GM19467 (cell line): Measurements from ENCODE around the gene ASAP2.

ENCODE experiments used
- ATAC-seq: cut with Tn5 transposase; IDR thresholded peaks from one replicate; pipeline ENCODE4 v1.9.1; 2021; ENCODE audit warnings: mild to moderate bottlenecking, moderate library complexity; ENCODE audit not compliant: unreplicated experiment

Gene ASAP2

DNA sequence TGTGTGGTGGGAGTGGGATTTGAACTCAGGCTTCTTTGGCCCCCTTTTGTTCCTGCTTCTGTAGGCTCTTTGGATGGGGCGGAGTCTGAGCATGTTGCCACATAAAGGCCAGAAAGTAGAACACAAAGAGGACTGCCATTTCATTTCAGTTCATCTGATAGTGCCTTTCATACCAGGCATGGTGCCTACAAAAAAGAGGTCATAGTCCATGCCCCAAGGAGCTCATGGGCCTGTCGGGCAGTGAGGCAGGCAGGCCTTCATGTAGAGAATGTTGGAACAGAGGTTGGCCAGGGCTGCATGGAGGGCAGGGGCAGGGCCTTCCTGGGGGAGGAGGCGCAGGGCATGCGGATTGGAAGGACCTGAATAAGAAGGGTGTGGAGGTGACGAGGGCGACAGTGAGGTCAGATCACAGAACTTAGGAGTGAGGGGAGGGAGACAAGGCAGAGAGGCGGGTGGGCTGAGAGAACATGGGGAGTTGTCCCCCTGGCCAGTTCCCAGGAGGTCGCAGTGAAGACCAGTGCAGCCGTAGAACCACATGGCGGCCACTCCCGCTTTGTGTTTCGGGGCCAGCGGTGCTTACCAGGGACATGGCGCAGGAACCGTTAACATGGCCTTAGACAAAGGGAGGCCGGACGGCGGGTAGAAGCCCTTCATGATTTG, 167.6 kb downstream of the ASAP2 start:
- no peak for ATAC-seq

DNA sequence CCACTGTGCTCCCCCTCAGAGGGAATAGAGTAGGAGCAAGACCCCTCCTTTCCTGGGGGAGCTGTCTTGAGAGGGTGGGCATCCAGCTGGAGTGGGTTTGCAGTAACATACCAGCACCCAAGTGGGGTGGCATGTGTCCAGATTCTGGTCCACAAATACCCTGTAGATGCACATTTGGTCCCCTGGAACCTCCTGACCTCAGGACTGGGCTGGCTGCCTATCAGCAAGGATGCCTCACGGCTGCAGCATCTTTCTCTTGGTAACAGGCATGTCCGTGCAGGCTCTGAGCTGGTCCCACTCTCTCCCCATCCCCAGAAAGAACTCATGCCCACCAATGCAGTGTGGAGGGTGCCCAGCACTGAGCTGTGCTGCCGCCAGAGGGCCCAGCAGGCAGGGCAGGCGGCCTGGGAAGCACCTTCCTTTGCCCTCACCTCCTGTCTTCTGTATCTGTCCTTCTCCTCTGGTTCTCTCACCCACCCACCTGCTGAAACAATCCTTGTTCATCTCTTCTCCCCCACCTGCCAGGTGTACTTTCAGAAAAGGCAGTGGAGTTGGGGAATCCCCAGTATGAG, 169.3 kb downstream of the ASAP2 start:
- ATAC-seq: no peak

DNA sequence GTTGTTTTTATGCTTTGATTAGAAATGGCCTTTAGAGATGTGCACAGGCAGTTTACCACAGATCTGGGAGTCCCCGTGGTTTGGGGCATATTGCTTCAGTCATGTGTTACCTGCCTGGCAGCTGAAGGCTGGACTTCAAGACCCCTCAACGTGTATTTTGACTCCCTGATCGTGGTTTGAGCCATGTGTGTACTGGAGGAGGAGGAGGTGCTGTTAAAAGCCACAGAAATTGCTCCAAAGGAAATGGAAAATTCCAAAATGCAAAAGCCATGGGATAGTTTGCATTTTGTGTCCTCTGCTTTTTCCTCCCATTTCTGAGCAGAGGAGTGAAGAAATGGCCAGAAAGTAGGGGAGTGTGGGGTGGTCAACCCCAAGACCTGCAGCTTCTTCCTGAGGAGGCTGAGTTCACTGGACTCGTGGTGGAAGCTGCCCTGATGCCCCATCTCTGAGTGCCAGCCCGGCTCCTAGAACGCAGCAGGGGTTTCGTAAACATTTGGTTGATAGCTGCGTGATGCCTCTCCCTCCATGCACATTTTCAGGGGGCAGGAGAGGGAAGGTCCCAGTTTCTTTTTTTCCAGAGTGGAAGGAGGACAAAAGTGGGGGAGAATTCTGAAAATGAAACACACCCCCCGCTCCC, 171.0 kb downstream of the ASAP2 start:
- no peak for ATAC-seq

DNA sequence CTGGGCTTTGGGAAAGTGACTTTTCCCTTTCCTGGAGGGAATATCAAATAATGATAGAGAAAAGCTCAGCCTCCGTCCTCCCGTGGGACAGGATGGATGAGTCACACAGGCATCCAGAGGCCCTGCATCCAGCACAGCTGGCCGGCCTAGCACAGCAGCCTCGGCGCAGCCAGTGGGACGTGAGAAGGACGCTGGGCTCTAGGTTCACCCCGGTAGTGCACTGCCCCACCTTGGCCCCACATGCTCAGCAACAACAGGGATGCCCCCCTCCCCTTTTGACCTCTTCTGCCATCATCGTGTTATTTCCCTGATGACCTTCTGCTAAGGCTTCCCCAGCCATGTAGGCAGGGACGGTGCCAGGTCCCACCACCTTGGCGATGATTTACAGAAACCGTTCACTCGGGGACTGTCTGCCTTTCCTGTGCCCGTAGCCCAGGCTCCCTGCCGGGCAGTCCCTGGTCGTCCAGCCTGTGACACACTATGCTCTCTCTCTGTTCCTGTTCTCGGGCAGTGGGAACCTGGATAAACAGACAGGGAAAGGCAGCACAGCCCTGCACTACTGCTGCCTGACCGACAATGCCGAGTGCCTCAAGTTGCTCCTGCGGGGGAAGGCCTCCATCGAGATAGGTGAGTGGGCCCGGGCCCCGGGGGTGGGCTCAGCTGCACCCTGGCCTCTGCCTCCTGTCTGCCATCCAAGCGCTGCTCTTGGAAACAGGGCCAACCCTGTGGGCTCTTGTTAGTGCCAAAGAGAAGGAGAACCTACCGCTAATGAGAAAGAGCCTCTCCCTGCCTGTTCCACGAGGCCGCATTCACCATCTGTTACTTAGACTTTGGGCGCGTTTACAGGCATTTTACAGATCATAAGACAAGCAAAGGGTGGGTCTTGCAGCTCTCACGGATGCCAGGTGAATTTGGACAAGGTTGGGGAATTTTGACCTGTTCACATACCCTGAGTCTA, 172.1 kb downstream of the ASAP2 start:
- no peak for ATAC-seq

DNA sequence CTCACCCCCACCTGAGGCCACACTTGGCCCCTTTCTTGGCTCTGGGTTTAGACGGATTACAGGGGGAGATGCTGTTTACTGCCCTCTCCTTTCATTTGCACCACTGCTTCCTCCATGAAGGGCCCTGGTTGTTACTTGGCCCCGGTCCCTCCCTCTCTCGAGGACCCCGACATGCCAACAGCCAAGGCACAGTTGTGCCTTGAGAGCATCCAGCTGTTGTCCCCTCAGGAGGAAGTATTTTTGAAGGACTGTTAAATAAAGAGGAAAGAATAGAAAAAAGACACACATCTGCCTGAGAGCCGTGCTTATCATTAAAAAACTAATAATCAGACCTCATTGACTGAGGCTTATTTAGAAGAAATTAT, 172.8 kb downstream of the ASAP2 start:
- ATAC-seq: no peak

DNA sequence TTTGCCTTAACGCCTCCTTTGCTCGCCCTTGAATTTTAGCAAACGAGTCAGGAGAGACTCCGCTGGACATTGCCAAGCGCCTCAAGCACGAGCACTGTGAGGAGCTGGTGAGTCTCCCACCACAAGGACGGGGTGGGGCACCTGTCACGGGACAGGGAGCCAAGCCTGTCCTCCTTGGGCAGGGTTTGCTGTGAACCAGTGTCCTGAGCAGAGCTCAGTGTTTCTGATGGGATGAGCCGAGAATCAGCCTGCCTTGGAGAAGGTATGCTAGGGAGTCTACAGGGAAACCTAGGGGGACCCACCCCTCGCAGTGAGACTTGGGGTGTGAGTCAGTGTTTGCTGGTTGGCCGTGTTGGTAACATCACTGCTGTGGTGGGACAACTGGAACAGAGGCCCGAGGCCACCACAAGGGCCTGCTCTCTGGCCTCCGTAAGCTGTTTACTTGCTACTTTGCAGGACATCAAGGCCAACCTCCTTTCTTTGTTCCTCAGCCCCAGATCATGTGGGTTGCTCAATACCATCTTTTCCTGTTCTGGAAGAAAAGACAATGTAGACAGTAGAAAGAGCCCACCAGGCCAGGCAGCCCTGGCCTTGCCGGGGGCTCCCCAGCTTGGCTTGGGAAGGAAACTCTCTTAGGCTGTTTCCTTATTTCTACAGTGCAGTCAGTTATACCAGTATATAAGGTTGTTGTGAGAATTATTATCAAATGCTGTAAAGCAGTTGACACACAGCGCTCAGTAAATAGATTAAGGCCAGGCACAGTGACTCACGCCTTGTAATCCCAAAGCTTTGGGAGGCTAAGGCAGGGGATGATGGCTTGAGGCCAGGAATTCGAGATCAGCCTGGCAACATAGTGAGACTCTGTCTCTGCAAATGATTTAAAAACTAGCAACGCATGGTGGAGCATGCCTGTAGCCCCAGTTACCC, 174.4 kb downstream of the ASAP2 start:
- no peak for ATAC-seq

DNA sequence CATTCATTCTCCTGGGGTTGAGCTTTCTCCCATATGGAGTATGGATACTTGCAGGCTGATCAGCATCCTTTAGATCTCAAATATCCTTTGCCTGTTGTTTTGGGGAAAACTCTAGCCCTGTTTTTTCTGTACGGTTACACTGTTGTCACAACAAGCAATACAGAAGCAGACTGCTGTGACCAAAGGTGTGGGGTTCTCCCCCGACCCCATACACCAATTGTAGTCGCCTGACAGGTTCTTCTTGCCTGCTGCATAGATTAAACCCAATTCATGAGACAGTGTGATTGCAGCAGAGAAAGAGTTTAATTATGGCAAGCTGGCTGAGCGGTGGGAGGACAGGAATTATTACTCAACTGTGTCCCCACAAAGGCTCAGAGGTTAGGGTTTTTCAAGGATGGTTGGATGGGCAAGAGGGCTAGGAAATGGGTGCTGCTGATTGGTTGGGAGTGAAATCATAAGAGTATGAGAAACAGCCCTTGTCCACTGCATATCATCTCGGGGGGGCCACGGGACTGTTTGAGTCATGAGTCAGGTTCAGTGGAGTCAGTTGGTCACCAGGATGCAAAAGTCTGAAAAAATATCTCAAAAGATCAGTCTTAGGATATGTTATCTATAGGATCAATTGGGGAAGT, 176.1 kb downstream of the ASAP2 start:
- no peak for ATAC-seq

DNA sequence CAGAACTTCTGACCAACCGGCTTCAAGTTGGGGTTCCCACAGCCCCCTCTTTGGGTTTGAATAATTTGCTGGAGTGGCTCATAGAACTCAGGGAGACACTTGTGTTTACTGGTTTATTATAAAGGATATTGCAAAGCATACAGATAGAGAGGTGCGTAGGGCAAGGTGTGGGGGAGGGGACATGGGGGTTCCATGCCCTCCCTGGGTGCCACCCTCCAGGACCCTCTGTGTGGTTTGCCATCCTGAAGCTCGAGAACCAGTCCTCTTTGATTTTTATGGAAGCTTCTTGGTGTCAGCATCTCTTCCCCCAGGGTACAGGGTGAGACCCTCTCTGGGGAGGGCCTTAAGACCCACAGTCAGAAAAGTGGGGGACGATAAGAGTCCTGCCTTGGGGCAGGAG, 177.9 kb downstream of the ASAP2 start:
- ATAC-seq: no peak

DNA sequence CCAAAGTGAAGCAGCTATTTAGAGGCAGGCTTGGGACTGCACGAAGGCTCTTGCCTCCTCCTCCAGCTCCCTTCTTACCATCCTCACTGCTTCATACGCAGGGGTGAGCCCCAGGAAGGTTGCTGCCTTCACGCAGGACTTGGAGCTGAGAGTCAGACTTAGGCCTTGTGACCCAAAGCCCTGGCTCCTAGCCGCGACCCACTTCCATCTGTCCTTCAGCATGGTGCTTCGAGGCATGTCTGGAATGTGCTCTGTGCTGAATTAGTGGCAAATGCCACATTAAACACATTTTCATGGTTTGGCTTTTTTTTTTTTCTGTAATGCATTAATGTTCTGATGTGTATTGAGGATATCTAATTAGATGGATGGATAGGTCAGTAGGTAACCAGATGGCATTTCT, 179.2 kb downstream of the ASAP2 start:
- no peak for ATAC-seq

DNA sequence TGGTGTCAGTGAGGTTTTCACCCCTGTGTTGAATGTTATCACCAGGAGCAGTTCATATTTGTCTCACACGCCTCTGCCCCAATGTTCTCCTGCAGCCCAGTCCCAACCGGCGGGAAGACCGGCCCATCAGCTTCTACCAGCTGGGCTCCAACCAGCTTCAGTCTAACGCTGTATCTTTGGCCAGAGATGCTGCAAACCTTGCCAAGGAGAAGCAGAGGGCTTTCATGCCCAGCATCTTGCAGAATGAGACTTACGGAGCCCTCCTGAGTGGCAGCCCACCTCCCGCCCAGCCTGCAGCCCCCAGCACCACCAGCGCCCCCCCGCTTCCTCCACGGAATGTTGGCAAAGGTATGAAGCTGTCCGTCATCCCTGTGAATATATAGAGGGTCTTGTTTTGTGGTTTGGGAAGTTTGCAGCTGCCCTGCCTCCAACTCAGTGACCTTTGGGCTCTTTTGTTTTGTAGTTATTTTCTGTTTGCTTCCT, 181.6 kb downstream of the ASAP2 start:
- no peak for ATAC-seq

DNA sequence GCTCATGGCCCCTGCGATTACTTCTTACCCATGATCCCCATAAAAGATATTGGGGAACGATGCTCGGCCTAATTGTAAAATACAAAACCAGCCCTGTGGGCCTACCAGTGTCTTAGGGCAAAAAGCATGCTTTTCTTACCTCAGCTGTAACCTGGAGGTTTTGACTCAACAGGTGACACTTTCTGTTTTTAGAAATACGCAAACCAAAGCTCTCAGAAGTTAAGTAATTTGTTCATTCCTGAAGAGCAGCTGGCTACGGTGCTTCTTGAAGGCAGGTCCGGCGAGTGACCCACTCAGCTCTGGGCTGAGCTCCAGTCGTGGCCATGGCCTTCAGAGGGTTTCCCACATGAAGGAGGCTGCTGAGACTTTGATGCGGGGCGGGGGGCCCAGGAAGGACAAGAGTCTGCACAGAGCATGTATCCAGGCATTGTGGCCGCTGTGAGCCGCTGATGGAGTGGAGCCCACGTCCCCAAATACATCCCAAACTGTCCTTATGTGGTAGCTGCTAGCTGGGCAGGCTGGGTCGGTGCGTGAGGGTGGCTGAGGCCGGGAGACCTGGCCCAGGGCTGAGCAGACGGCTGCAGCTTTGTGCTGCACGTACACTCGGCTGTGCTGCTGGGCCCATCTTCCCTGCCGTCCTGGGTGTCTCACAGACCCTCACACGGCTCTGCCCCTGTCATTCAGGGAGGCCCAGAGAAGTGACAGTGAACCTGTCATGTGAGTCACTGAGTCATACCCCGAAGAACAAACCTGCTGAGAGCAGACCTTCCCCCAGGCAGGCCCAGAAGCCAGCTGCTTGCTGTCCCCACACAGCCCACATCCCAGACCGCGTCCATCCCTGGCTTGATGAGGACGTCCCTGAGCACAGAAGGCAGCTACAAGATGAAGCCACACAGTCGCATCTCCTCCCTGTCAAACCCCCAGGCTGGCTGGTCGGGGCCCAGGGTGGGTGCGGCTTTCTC, 182.6 kb downstream of the ASAP2 start:
- no peak for ATAC-seq

DNA sequence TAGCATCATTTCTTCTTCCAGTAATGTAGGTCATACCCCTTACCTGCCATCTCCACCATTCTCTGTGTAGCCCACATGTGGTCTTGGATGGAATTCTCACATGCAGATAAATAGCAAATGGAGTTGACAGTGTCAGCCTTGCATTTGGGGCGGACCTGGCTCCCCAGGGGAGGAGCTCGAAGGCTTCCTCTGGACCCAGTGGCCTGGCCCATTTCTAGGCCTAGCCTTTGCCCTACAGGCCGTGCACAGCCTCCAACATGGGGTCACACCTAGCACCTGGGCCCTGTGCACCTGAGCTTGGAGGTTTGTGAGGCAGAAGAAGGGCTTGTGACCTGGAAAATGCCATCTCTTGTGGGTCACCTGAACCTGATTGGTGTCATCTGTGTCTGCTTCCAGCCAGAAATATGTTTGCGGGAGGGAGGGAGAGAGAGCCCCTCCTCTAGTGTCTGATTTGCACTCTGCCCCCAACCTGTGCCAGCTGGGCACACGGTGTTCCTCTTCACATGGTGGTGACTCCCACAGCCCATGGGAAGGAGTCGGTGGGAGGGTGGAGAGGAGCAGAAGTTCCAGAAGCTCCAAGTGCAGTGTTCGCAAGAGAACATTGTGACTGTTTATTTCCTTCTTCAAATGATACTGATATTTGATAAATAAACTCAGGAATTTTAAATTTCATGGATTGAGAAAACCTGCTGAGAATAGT, 183.7 kb downstream of the ASAP2 start:
- no peak for ATAC-seq

DNA sequence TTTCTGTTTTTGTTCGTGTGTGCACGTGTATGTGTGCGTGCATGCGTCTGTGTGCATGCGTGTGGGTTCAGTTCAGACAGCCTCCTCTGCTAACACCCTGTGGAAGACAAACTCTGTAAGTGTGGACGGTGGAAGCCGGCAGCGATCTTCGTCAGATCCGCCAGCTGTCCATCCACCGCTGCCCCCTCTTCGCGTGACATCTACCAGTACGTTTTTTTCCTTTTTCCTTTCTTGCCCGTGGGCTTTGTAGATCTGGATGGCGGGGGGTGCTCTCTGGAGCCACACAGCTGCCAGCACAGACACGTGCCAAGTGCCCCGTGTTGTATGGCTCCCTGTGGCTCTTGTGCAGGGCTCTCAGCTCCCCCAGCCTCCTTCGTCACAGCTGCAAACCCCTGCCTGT, 184.4 kb downstream of the ASAP2 start:
- ATAC-seq: no peak

DNA sequence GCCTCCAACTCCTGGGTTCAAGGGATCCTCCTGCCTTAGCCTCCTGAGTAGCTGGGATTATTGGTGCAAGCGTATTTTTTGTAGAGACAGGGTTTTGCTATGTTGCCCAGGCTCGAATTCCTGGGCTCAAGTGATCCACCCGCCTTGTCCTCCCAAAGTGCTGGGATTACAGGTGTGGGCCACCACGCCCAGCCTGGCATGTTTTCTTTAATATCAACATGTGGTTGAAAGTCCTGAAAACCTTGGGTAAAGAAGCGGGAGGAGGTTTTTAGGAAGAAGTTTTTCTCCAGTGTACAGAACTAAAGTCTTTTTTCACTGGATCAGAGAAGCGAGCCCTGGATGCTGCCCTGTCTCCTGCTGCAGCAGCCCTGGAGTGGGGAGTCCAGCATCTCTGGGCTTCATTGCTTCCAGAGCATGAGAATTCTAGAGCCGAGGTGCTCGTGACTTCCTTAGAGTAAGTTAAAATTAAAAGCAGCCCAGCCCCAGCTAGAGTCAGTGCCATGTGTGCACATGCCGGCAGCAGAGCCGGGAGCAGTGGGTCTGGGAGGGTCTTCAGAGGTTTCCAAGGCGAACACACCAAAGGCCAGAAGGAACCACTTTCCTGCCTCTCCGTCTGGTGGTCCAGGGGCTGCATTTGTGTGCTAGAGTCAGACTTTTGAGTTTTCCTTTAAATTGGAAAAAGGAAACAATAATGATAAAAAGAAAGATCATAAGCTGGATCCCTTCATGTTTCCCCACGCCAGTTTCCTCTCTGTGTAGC, 185.5 kb downstream of the ASAP2 start:
- ATAC-seq: no peak

DNA sequence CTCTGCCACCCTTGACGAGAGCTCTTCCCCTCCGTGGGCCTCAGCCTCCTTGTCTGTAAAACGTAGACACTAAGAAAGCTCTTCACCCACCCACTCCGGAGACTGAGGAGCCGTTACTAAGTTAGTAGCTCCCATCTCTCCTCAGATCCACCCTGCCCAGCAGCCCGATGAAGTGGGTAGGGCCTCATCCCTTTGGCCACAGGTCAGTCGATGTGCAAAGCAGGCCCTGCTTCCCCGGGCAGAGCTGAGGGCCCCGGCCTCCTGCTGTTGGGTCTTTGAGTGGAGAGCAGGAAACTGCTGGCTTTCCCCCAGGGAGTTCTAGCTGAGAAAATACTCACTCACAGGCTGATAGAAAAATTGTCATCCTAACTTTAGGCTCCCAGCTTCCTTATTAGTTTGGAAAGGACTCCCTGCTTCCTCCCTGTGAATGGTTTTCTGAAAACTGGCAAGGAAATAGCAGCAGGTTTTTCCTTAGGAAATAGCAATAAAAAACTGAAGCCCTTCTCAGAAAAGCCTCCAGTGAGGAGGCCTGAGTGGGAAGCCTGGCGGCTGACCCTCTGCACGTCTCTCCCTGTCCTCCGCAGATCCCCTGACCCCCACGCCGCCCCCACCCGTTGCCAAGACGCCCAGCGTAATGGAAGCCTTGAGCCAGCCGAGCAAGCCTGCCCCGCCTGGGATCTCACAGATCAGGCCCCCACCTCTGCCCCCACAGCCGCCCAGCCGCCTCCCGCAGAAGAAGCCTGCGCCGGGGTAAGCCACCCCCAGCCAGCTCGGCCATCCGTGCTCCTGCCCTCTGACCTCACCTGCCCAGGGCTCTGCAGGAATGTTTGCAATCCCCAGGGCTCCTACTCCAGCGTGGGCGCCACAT, 186.5 kb downstream of the ASAP2 start:
- ATAC-seq: no peak

DNA sequence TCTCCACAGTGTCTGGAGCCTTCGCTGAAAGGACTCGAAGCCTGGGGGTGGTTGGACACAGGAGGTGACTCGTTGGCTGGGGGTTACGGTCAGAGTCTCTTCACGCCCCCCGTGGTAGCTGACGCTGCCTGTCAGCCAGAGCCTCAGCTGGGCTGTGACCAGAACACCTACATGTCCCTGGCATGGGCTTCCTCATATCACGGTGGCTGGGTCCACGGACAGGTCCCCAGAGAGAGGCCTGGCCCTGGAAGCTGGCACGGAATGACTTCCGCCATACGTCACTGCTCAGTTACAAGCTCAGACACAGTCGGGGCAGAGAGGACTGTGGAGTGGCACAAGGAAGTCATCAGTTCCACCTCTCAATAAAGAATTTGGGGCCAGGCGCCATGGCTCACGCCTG, 188.2 kb downstream of the ASAP2 start:
- no peak for ATAC-seq
